Renal pelvis (tissue), 4 donors: ENCODE data around the gene SRXN1. TPM values are rescaled to one million over a fixed set of nuclear protein-coding genes. Genes with fewer than 3 reads are reported as not detected.
"Not testable (repeated sequence)": the region's sequence is repeated elsewhere in the genome, so short reads cannot be mapped to it uniquely, and the experiment has no call there.

ENCODE experiments used
- DNase-seq: peaks from one replicate; pipeline ENCODE4 v3.0.0-alpha.2; 2013
- polyA plus RNA-seq, 3 donors: library from polyadenylated mRNA; unstranded; fragments of 120-200 nt; gene quantifications; one replicate each; pipeline ENCODE4 v1.2.1, GENCODE V29; 2013; ENCODE audit not compliant: insufficient read length in 3 of 3

SRXN1 gene
- polyA plus RNA-seq, 3 donors = 11.2 to 14.3 (median 12.1) TPM

GRCh38 chr20:658731-659291 lies 5.8 kb upstream of the SRXN1 start:
- no peak for DNase-seq

GRCh38 chr20:658202-658601 lies 5.2 kb upstream of the SRXN1 start:
- no peak for DNase-seq

GRCh38 chr20:655726-656624 lies 3.0 kb upstream of the SRXN1 start:
- no peak for DNase-seq

GRCh38 chr20:654417-654750 lies 1.4 kb upstream of the SRXN1 start:
- no peak for DNase-seq

- DNase-seq = no peak
These were observed 803 bp upstream of the SRXN1 start for GRCh38 chr20:653590-654416.

GRCh38 chr20:652615-653109 lies 338 bp downstream of the SRXN1 start:
- no peak for DNase-seq

- DNase-seq = no peak
These were observed 1.0 kb downstream of the SRXN1 start for GRCh38 chr20:651713-652614.

GRCh38 chr20:650954-651353 lies 2.0 kb downstream of the SRXN1 start:
- DNase-seq = no peak

- DNase-seq = no peak
These were observed 2.7 kb downstream of the SRXN1 start for GRCh38 chr20:650281-650680.

- no peak for DNase-seq
These were observed 5.5 kb downstream of the SRXN1 start for GRCh38 chr20:647479-648019.

GRCh38 chr20:646868-647233 lies 6.1 kb downstream of the SRXN1 start:
- DNase-seq = no peak

- no peak for DNase-seq
These were observed 6.7 kb downstream of the SRXN1 start for GRCh38 chr20:646107-646867.

- DNase-seq = peak; percentile 65
These were observed 7.5 kb downstream of the SRXN1 start for GRCh38 chr20:645318-646106.

GRCh38 chr20:644692-645317 lies 8.2 kb downstream of the SRXN1 start:
- DNase-seq = no peak

GRCh38 chr20:642398-643174 lies 10.4 kb downstream of the SRXN1 start:
- peak; percentile 71 for DNase-seq

GRCh38 chr20:642013-642397 lies 11.0 kb downstream of the SRXN1 start:
- not testable (repeated sequence) for DNase-seq

GRCh38 chr20:641516-641875 lies 11.5 kb downstream of the SRXN1 start:
- DNase-seq = no peak
